ENCODE measurements around the gene TBKBP1. TPM values are rescaled to one million over a fixed set of nuclear protein-coding genes. Genes with fewer than 3 reads are reported as not detected.

Gene TBKBP1
- polyA plus RNA-seq, 2 of the 4 experiments (the other 2 are of a cell fraction), result 3.4 to 9.3 TPM

DNA sequence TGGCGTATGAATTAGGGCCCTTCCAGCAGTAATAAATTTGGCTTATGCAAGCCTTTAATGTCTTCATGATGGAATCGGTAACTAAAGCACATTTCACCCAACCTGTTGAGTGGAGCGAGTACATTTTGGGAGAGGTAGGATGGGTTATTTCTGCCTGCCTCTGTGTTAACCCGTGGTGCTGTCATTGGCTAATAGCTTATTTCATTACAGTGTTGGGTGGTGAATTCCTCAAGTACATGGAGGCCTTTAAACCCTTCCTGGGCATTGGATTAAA is 17.8 kb upstream of the TBKBP1 start:
- CTCF ChIA-PET, result interaction anchor here (0.8 to 9.4 kb wide), 8 partner anchors 9 to 126 kb away, joined by 3 to 106 read pairs (median 4); partner anchors contain the start of genes KPNB1 and TBX21

DNA sequence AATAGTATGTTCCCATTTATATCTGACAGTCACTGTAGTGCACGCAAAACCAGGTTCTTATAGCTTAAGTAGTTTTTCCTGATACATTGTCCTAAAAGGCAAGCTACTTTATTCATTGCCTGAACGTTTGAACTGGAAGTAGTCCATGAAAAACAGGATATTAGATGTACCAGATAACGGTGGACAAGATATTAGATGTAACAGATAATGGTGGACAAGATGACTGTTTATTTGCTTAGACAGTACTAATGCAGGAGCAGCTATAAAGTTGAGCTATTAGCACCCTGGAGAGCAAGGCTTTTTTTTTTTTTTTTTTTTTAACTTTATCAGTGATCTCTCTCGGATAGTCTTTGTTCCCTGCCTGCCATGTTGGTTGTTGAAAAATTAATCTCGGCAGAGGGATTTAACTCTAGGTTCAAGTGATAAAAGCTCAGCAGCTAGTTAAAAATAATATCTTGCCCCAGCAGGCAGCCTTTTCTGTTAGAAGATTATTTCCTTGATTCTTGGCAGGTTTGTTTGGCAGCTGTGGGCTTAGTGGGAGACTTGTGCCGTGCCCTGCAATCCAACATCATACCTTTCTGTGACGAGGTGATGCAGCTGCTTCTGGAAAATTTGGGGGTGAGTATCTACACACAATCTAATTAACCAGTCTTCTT is 17.3 kb upstream of the TBKBP1 start:
- H3K27ac ChIP-seq, result no peak overlapping the region
- H3K4me2 ChIP-seq, result no peak overlapping the region
- no peak overlapping the region for H3K4me3 ChIP-seq
- FAIRE-seq, result no peak
- no peaks in the 10 kb centered on the region for H3K9me3 ChIP-seq
- no peak for DNase-seq (ENCODE audit: low read depth in 1 of 2, low spot score in 1 of 2)
- ChIA-PET CTCF (interaction anchor here (0.8 to 9.4 kb wide), 11 partner anchors 8 to 214 kb away, joined by 3 to 106 read pairs (median 4); partner anchors contain the start of genes KPNB1 and TBX21), POLR2A (interaction anchor here (0.6 kb wide), 1 partner anchor 55 kb away, joined by 5 read pairs; no protein-coding TSS in a partner anchor)
- no peaks in the 10 kb centered on the region for H3K4me1 ChIP-seq
- TF ChIP-seq CBX2 (IDR thresholded peaks at IDR 0.05; ENCODE audit: borderline replicate concordance, low read depth) (no peak), JUNB (IDR thresholded peaks at IDR 0.05) (no peak), MAZ (IDR thresholded peaks at IDR 0.05; ENCODE audit: borderline replicate concordance, low read depth, low read length) (no peak), GATA3 (IDR thresholded peaks at IDR 0.05; ENCODE audit: borderline replicate concordance) (no peak), KDM5A (IDR thresholded peaks at IDR 0.05) (no peak), FOSL2 (IDR thresholded peaks at IDR 0.05) (no peak), FOSL2 (CRISPR knock-in tag; IDR thresholded peaks at IDR 0.05) (no peak), NFE2L2 (conservative IDR thresholded peaks at IDR 0.05; ENCODE audit: low read length) (no peak)
- TF ChIP-seq, protein P1, sequence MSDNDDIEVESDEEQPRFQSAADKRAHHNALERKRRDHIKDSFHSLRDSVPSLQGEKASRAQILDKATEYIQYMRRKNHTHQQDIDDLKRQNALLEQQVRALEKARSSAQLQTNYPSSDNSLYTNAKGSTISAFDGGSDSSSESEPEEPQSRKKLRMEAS (IDR thresholded peaks at IDR 0.05), result no peak
- TF ChIP-seq, protein P2, sequence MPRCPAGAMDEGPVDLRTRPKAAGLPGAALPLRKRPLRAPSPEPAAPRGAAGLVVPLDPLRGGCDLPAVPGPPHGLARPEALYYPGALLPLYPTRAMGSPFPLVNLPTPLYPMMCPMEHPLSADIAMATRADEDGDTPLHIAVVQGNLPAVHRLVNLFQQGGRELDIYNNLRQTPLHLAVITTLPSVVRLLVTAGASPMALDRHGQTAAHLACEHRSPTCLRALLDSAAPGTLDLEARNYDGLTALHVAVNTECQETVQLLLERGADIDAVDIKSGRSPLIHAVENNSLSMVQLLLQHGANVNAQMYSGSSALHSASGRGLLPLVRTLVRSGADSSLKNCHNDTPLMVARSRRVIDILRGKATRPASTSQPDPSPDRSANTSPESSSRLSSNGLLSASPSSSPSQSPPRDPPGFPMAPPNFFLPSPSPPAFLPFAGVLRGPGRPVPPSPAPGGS (IDR thresholded peaks at IDR 0.05), result no peak
- TF ChIP-seq, protein P3, sequence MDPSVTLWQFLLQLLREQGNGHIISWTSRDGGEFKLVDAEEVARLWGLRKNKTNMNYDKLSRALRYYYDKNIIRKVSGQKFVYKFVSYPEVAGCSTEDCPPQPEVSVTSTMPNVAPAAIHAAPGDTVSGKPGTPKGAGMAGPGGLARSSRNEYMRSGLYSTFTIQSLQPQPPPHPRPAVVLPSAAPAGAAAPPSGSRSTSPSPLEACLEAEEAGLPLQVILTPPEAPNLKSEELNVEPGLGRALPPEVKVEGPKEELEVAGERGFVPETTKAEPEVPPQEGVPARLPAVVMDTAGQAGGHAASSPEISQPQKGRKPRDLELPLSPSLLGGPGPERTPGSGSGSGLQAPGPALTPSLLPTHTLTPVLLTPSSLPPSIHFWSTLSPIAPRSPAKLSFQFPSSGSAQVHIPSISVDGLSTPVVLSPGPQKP (IDR thresholded peaks at IDR 0.05; ENCODE audit: low read depth, low read length), result no peak
- TF ChIP-seq, protein P4, sequence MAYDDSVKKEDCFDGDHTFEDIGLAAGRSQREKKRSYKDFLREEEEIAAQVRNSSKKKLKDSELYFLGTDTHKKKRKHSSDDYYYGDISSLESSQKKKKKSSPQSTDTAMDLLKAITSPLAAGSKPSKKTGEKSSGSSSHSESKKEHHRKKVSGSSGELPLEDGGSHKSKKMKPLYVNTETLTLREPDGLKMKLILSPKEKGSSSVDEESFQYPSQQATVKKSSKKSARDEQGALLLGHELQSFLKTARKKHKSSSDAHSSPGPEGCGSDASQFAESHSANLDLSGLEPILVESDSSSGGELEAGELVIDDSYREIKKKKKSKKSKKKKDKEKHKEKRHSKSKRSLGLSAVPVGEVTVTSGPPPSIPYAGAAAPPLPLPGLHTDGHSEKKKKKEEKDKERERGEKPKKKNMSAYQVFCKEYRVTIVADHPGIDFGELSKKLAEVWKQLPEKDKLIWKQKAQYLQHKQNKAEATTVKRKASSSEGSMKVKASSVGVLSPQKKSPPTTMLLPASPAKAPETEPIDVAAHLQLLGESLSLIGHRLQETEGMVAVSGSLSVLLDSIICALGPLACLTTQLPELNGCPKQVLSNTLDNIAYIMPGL (CRISPR knock-in tag; IDR thresholded peaks at IDR 0.05; ENCODE audit: borderline replicate concordance), result no peak
- ATAC-seq, result no peak
- WGBS (ENCODE audit: missing lambda C conversion rate), result 83% methylated on average over 7 of the region's 7 CpGs

More for the DNA sequence above, 17.8 kb upstream of the TBKBP1 start:
- no peak for TF ChIP-seq JUN (IDR thresholded peaks at IDR 0.05)
- no peak for TF ChIP-seq POLR2A (IDR thresholded peaks at IDR 0.05; ENCODE audit: low read length)
- TF ChIP-seq ZNF302 (CRISPR knock-in tag; IDR thresholded peaks at IDR 0.05), result no peak
- no peak for TF ChIP-seq HEYL (CRISPR knock-in tag; IDR thresholded peaks at IDR 0.05)
- no peak for TF ChIP-seq ESRRA (IDR thresholded peaks at IDR 0.05; ENCODE audit: borderline replicate concordance, low read length)
- no peak for TF ChIP-seq NR3C1 (IDR thresholded peaks at IDR 0.05)
- TF ChIP-seq RARB (CRISPR knock-in tag; IDR thresholded peaks at IDR 0.05), result no peak
- TF ChIP-seq, protein P5, sequence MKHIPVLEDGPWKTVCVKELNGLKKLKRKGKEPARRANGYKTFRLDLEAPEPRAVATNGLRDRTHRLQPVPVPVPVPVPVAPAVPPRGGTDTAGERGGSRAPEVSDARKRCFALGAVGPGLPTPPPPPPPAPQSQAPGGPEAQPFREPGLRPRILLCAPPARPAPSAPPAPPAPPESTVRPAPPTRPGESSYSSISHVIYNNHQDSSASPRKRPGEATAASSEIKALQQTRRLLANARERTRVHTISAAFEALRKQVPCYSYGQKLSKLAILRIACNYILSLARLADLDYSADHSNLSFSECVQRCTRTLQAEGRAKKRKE (CRISPR knock-in tag; IDR thresholded peaks at IDR 0.05; ENCODE audit: low read depth), result no peak
- no peak for TF ChIP-seq MAFK (IDR thresholded peaks at IDR 0.05; ENCODE audit: partially characterized antibody)
- POLR2A ChIA-PET, result interaction anchor here (0.6 kb wide), 1 partner anchor 55 kb away, joined by 5 read pairs; no protein-coding TSS in a partner anchor
- Histone ChIP-seq H3K4me2 (no peak overlapping the region), H3K4me1 (no peaks in the 10 kb centered on the region), H3K27ac (no peak overlapping the region), H3K4me3 (no peak overlapping the region), H3K9me3 (no peaks in the 10 kb centered on the region)
- DNase-seq (ENCODE audit: low read depth in 1 of 2, low spot score in 1 of 2) (no peak), ATAC-seq (no peak), FAIRE-seq (no peak)
- WGBS (ENCODE audit: missing lambda C conversion rate), result 93% methylated on average over 4 of the region's 4 CpGs

All from A549 (cell line).